Fibroblast of lung (primary cell): ENCODE data around the gene ARHGEF40. TPM values are rescaled to one million over a fixed set of nuclear protein-coding genes. Genes with fewer than 3 reads are reported as not detected.

Experiments
- DNase-seq, 2 donors: peaks; one replicate each; pipeline versions ENCODE4 v3.0.0 to v3.0.0-alpha.2; 2010; ENCODE audit warnings: low read depth in 2 of 2
- H2AFZ ChIP-seq: 2 replicates; pipeline ENCODE4 v1.5.1; 2012; ENCODE audit warnings: low read length, control low read depth, inconsistent platforms
- H3K27ac ChIP-seq: 2 replicates; pipeline ENCODE4 v1.5.1; 2011; ENCODE audit warnings: low read length, control low read depth; ENCODE audit not compliant: insufficient read depth
- H3K27me3 ChIP-seq: 2 replicates; pipeline ENCODE4 v1.5.1; 2011; ENCODE audit warnings: mild to moderate bottlenecking, low read length; ENCODE audit not compliant: control insufficient read depth, insufficient read depth
- H3K36me3 ChIP-seq: 2 replicates; pipeline ENCODE4 v1.5.1; 2011; ENCODE audit warnings: low read length; ENCODE audit not compliant: control insufficient read depth, insufficient read depth
- H3K4me1 ChIP-seq: 2 replicates; pipeline ENCODE4 v1.5.1; 2011; ENCODE audit warnings: low read length; ENCODE audit not compliant: control insufficient read depth, insufficient read depth; ENCODE audit errors: extremely low read depth
- H3K4me2 ChIP-seq: 2 replicates; pipeline ENCODE4 v1.5.1; 2011; ENCODE audit warnings: low read length, control low read depth; ENCODE audit not compliant: insufficient read depth; ENCODE audit errors: extremely low read depth
- H3K4me3 ChIP-seq, 4 experiments: fragments of 200-600 bp in 1 of 4; sonication (generic) in 1 of 4; replicated peaks in 1 of 4; 2 replicates each; pipeline ENCODE4 v1.5.1; 2011 to 2016; ENCODE audit warnings: low read length in 4 of 4, low read depth in 3 of 4, mild to moderate bottlenecking in 3 of 4, control low read depth in 2 of 4, inconsistent platforms in 1 of 4, mixed read lengths in 1 of 4; ENCODE audit not compliant: insufficient read depth in 1 of 4; ENCODE audit errors: control extremely low read depth in 1 of 4
- H3K79me2 ChIP-seq: 2 replicates; pipeline ENCODE4 v1.5.1; 2012; ENCODE audit warnings: mild to moderate bottlenecking, low read length, inconsistent platforms; ENCODE audit not compliant: control insufficient read depth, insufficient read depth
- H3K9ac ChIP-seq: 2 replicates; pipeline ENCODE4 v1.5.1; 2011; ENCODE audit warnings: mild to moderate bottlenecking, low read length, control low read depth; ENCODE audit not compliant: insufficient read depth
- H3K9me3 ChIP-seq: 2 replicates; pipeline ENCODE4 v1.5.1; 2012; ENCODE audit warnings: low read depth, low read length; ENCODE audit not compliant: control insufficient read depth, insufficient read depth
- H4K20me1 ChIP-seq: 2 replicates; pipeline ENCODE4 v1.5.1; 2011; ENCODE audit warnings: low read length; ENCODE audit not compliant: control insufficient read depth, insufficient read depth; ENCODE audit errors: extremely low read depth
- CTCF ChIP-seq, 2 donors: IDR thresholded peaks in 1 of 2; conservative IDR thresholded peaks in 1 of 2; 1 replicate in 1 of 2; 2 replicates in 1 of 2; pipeline ENCODE4 v1.5.1; 2011 to 2012; ENCODE audit warnings: low read length in 2 of 2, control low read depth in 1 of 2, inconsistent platforms in 1 of 2, low read depth in 1 of 2, mild to moderate bottlenecking in 1 of 2
- EZH2 ChIP-seq: IDR thresholded peaks from 2 replicates; pipeline ENCODE4 v1.5.1; 2012; ENCODE audit warnings: low read length, control low read depth, mild to moderate bottlenecking; ENCODE audit errors: missing control alignments
- polyA plus RNA-seq, 2 donors: library from polyadenylated mRNA; depleted of rRNA in 1 of 2; stranded (reverse) in 1 of 2; unstranded in 1 of 2; fragments of >200 nt; gene quantifications; 2 replicates each; pipeline ENCODE4 v1.2.1, GENCODE V29; 2011 to 2012; ENCODE audit warnings: missing spikeins in 1 of 2
- total RNA-seq: library from RNA; depleted of rRNA; stranded (reverse); fragments of >200 nt; gene quantifications from 2 replicates; pipeline ENCODE4 v1.2.1, GENCODE V29; 2014

ARHGEF40 gene
- total and polyA plus RNA-seq, 2 donors (not counting 1 experiment from before 2014, with no cell fraction given): 18.2 to 23.6 TPM

GRCh38 chr14:21054768-21055145, 15.3 kb upstream of the ARHGEF40 start:
- H2AFZ ChIP-seq: no peak overlapping the region
- H3K9me3 ChIP-seq: no peaks in the 10 kb centered on the region
- H3K9ac ChIP-seq: no peak overlapping the region
- TF ChIP-seq EZH2 (no peak), CTCF (conservative IDR thresholded peaks at IDR 0.05 in 1 of 2, IDR thresholded peaks at IDR 0.05 in 1 of 2; ENCODE audit: low read depth in 1 of 2, low read length in 2 of 2) (no peak)
- H3K4me1 ChIP-seq: no peaks in the 10 kb centered on the region
- H3K4me2 ChIP-seq: no peak overlapping the region
- no peak for DNase-seq
- no peak overlapping the region for H3K4me3 ChIP-seq
- H3K27me3 ChIP-seq: no peaks in the 10 kb centered on the region
- H3K36me3 ChIP-seq: no peaks in the 10 kb centered on the region
- H4K20me1 ChIP-seq: no peaks in the 10 kb centered on the region
- H3K79me2 ChIP-seq: no peaks in the 10 kb centered on the region
- no peak overlapping the region for H3K27ac ChIP-seq

- Histone ChIP-seq H2AFZ (no peak overlapping the region), H3K4me2 (no peak overlapping the region), H4K20me1 (no peaks in the 10 kb centered on the region), H3K27me3 (peaks cover 3% of the 10 kb centered on the region), H3K36me3 (no peaks in the 10 kb centered on the region), H3K4me1 (no peaks in the 10 kb centered on the region), H3K9ac (no peak overlapping the region), H3K27ac (no peak overlapping the region), H3K4me3 (no peak overlapping the region), H3K9me3 (no peaks in the 10 kb centered on the region), H3K79me2 (no peaks in the 10 kb centered on the region)
- DNase-seq: no peak
- no peak for TF ChIP-seq EZH2
- no peak for TF ChIP-seq CTCF (conservative IDR thresholded peaks at IDR 0.05 in 1 of 2, IDR thresholded peaks at IDR 0.05 in 1 of 2; ENCODE audit: low read depth in 1 of 2, low read length in 2 of 2)
These were observed 14.5 kb upstream of the ARHGEF40 start for GRCh38 chr14:21055432-21056117.

- no peak for DNase-seq
- Histone ChIP-seq H3K36me3 (no peaks in the 10 kb centered on the region), H3K27me3 (peaks cover 8% of the 10 kb centered on the region), H3K9ac (no peak overlapping the region), H2AFZ (no peak overlapping the region), H3K4me3 (no peak overlapping the region), H3K4me2 (no peak overlapping the region), H3K9me3 (no peaks in the 10 kb centered on the region), H4K20me1 (no peaks in the 10 kb centered on the region), H3K27ac (no peak overlapping the region), H3K79me2 (no peaks in the 10 kb centered on the region), H3K4me1 (no peaks in the 10 kb centered on the region)
- TF ChIP-seq CTCF (conservative IDR thresholded peaks at IDR 0.05 in 1 of 2, IDR thresholded peaks at IDR 0.05 in 1 of 2; ENCODE audit: low read depth in 1 of 2, low read length in 2 of 2) (no peak), EZH2 (no peak)
These were observed 13.5 kb upstream of the ARHGEF40 start for GRCh38 chr14:21056520-21057163.
